AG10803 (cell line): Measurements from ENCODE around the gene FBN2.
A peak's percentile ranks its signal among the peaks of the same experiment; 100 is the strongest.

Source experiments
- DNase-seq: peaks from one replicate; pipeline ENCODE4 v3.0.0; 2010; ENCODE audit warnings: low read depth
- H3K4me3 ChIP-seq: 2 replicates; pipeline ENCODE4 v1.5.1; 2011; ENCODE audit warnings: mild to moderate bottlenecking, low read length, control low read depth
- TF ChIP-seq, protein P1 (sequence below): conservative IDR thresholded peaks from 2 replicates; pipeline ENCODE4 v1.5.1; 2011; ENCODE audit warnings: mild to moderate bottlenecking, low read length, control low read depth, inconsistent platforms

Gene FBN2

DNA sequence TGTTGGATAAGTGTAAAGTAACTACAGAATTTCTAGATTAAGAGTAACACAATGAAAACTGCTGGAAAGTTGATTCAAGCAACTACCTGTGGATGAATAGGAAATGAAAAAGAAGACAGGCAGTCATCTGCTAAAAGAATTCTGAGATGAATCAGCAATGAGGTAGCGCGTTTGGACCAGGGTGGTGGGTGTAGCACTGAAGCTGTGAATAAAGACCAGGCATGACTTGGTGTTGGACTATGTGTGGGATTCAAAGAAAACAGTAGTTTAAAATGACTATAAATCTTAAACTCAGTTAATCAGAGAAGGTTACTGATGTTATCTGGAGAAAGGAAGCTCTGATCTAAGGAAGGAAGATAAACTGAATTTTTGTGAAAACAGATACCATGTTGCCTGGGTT is 159.8 kb downstream of the FBN2 start:
- TF ChIP-seq, protein P1, sequence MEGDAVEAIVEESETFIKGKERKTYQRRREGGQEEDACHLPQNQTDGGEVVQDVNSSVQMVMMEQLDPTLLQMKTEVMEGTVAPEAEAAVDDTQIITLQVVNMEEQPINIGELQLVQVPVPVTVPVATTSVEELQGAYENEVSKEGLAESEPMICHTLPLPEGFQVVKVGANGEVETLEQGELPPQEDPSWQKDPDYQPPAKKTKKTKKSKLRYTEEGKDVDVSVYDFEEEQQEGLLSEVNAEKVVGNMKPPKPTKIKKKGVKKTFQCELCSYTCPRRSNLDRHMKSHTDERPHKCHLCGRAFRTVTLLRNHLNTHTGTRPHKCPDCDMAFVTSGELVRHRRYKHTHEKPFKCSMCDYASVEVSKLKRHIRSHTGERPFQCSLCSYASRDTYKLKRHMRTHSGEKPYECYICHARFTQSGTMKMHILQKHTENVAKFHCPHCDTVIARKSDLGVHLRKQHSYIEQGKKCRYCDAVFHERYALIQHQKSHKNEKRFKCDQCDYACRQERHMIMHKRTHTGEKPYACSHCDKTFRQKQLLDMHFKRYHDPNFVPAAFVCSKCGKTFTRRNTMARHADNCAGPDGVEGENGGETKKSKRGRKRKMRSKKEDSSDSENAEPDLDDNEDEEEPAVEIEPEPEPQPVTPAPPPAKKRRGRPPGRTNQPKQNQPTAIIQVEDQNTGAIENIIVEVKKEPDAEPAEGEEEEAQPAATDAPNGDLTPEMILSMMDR: no peak
- DNase-seq: no peak
- H3K4me3 ChIP-seq: no peak overlapping the region

DNA sequence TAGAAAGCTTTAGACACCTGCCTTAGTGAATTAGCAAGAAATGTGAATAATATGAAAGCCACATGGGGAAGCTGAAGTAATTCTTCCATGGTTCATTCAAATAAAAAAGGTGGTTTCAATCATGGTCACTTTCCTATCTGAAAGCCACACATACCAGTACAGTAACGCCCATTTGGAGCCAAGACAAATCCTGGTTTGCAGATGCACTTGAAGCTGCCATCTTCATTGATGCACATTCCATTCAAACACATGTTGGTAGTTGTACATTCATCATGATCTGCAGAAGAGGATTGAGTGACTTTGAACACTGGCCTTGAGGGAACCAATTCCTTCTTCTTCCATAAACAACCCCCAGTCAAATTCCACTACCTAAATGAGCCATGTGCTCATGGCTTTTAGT is 161.5 kb downstream of the FBN2 start:
- DNase-seq: peak; percentile 15
- TF ChIP-seq, protein P1: no peak
- no peak overlapping the region for H3K4me3 ChIP-seq

DNA sequence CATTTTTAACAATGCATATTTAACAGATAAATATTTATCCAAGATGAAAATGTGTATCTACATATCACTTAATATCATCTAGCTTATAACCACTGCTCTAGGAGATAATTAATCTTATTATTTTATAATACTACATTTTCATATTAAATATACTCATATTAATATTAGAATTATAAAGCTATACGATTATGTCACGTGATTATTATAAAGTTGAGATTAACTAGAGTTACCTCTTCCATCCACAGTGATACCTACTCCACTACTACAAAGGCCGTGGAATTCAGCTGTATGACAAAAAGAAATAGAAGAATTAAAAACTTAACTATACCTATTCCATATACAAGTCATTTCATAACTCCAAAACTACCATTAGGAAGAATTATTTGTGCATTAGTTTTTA is 171.9 kb downstream of the FBN2 start:
- TF ChIP-seq, protein P1: no peak
- no peak overlapping the region for H3K4me3 ChIP-seq
- DNase-seq: no peak

DNA sequence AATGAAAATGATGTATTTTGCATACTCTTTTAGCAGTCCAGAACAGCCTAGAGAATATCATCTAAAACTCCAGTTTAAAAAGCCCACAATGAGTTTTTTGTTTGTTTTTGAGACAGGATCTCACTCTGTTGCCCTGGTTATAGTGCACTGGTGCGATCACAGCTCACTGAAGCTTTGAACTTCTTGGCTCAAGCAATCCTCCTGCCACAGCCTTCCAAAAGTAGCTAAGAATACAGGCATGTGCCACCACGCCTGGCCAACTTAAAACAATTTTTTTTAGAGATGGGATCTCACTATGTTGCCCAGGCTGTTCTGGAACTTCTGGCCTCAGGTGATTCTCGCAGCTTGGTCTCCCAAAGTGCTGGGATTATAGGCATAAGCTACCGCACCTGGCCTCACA is 175.7 kb downstream of the FBN2 start:
- TF ChIP-seq, protein P1: no peak
- H3K4me3 ChIP-seq: no peak overlapping the region
- DNase-seq: no peak

DNA sequence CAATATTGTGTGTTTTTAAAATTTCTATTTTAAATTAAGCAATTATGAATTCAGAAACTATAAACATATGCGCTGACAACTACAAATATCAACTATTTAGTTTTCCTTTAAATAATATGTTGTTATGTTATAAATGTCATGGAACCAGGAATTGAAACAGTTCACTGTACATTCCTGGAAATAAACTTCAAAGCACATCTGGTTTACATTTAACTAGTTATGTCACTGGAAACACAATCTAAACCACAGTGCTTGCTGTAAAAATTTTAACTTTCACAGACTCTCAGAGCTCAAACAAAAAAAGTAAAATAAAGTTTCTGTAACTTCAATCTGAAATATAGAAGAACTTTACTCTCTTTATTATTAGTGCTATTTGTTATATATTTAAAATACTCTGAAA is 179.2 kb downstream of the FBN2 start:
- no peak overlapping the region for H3K4me3 ChIP-seq
- TF ChIP-seq, protein P1: no peak
- DNase-seq: peak; percentile 28

DNA sequence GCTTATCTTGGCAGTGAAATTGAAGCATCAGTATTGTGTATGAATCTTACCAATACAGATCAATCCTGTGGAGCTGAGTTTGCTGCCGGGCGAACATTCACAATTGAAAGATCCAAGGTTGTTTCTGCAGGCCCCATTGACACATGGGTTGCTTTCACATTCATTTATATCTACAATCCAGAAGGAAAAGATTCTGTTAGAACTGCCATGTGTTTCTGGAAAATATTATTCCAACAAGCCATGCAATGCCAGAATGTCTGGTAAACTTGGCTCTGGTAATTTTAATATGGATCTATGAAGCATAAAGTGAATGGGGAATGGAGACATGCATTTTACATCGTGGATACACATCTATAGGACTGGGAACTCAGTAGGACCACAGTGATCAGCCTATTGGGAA is 180.8 kb downstream of the FBN2 start:
- TF ChIP-seq, protein P1: no peak
- no peak overlapping the region for H3K4me3 ChIP-seq
- DNase-seq: no peak

DNA sequence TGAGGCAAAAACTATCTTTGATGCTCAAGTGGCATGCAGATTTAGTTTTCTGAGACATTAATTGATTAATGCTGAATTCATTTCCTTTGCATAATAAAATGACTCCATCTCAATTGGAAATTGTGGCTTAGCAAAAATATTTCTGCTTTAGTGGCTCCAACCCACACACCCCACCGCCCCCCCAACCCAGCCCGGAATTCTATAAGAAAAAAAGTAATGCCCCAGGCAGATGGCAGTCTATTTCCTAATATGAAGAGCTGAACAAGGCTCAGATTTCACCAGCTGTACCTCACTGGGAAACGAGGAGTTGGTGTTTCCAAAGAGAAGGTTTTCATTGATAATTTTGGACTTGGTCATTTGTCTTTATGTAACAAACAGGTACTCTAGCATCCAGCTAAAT is 182.1 kb downstream of the FBN2 start:
- TF ChIP-seq, protein P1: no peak
- no peak for DNase-seq

More for the DNA sequence above, 182.1 kb downstream of the FBN2 start:
- H3K4me3 ChIP-seq: no peak overlapping the region
